Neuronal stem cell (in vitro differentiated cells): ENCODE results near the gene MYBPC2.
A peak's percentile ranks its signal among the peaks of the same experiment; 100 is the strongest.
"Not testable (repeated sequence)": the region's sequence is repeated elsewhere in the genome, so short reads cannot be mapped to it uniquely, and the experiment has no call there.

Source experiments
- DNase-seq: peaks from one replicate; pipeline ENCODE4 v3.0.0-alpha.2; 2013; ENCODE audit warnings: low spot score
- H2AFZ ChIP-seq: one replicate; pipeline ENCODE4 v1.6.1; 2013; ENCODE audit warnings: mild to moderate bottlenecking, low read length, inconsistent platforms
- H2AK5ac ChIP-seq: 2 replicates; pipeline ENCODE4 v1.6.1; 2013; ENCODE audit warnings: low read depth, mild to moderate bottlenecking, inconsistent platforms, low read length, moderate library complexity, mixed read lengths
- H2BK120ac ChIP-seq: 2 replicates; pipeline ENCODE4 v1.6.1; 2013; ENCODE audit warnings: low read depth, mild to moderate bottlenecking, inconsistent platforms, low read length, moderate library complexity, mixed read lengths
- H2BK12ac ChIP-seq: one replicate; pipeline ENCODE4 v1.6.1; 2013; ENCODE audit warnings: low read length, inconsistent platforms
- H2BK15ac ChIP-seq: 2 replicates; pipeline ENCODE4 v1.6.1; 2013; ENCODE audit warnings: mild to moderate bottlenecking, low read length, inconsistent platforms, mixed read lengths
- H2BK5ac ChIP-seq: one replicate; pipeline ENCODE4 v1.6.1; 2013; ENCODE audit warnings: inconsistent platforms, mild to moderate bottlenecking, low read length, moderate library complexity
- H3K14ac ChIP-seq: one replicate; pipeline ENCODE4 v1.6.1; 2013; ENCODE audit warnings: low read length, inconsistent platforms
- H3K18ac ChIP-seq: 2 replicates; pipeline ENCODE4 v1.6.1; 2013; ENCODE audit warnings: low read length, inconsistent platforms
- H3K23ac ChIP-seq: 2 replicates; pipeline ENCODE4 v1.6.1; 2013; ENCODE audit warnings: low read depth, mild to moderate bottlenecking, mixed read lengths, low read length, inconsistent platforms; ENCODE audit not compliant: poor library complexity
- H3K27ac ChIP-seq: replicated peaks from 3 replicates; pipeline ENCODE4 v1.5.1; 2013; ENCODE audit warnings: low read length, inconsistent platforms
- H3K27me3 ChIP-seq, 3 experiments: 2 replicates each; pipeline ENCODE4 v1.6.1; 2013; ENCODE audit warnings: low read length in 3 of 3, mild to moderate bottlenecking in 2 of 3, inconsistent platforms in 1 of 3, low read depth in 1 of 3, mixed read lengths in 1 of 3, moderate library complexity in 1 of 3; ENCODE audit not compliant: control insufficient read depth in 3 of 3, insufficient read depth in 3 of 3
- H3K36me3 ChIP-seq, 2 donors: replicated peaks in 1 of 2; 2 replicates each; pipeline ENCODE4 v1.6.1; 2013; ENCODE audit warnings: low read length in 2 of 2; ENCODE audit not compliant: control insufficient read depth in 2 of 2, insufficient read depth in 2 of 2
- H3K4ac ChIP-seq: 2 replicates; pipeline ENCODE4 v1.6.1; 2013; ENCODE audit warnings: inconsistent platforms, mild to moderate bottlenecking, low read length, moderate library complexity
- H3K4me1 ChIP-seq, 2 donors: 1 replicate in 1 of 2; 2 replicates in 1 of 2; pipeline ENCODE4 v1.6.1; 2013; ENCODE audit warnings: low read length in 2 of 2, low read depth in 1 of 2; ENCODE audit not compliant: control insufficient read depth in 2 of 2, insufficient read depth in 1 of 2
- H3K4me2 ChIP-seq: one replicate; pipeline ENCODE4 v1.6.1; 2013; ENCODE audit warnings: mild to moderate bottlenecking, low read length, inconsistent platforms; ENCODE audit not compliant: insufficient read depth, poor library complexity, severe bottlenecking
- H3K4me3 ChIP-seq, 2 donors: 2 replicates each; pipeline ENCODE4 v1.5.1; 2013; ENCODE audit warnings: low read length in 2 of 2, mild to moderate bottlenecking in 2 of 2, inconsistent platforms in 1 of 2, moderate library complexity in 1 of 2
- H3K79me1 ChIP-seq: one replicate; pipeline ENCODE4 v1.6.1; 2013; ENCODE audit warnings: low read depth, mild to moderate bottlenecking, inconsistent platforms, low read length, moderate library complexity
- H3K9ac ChIP-seq: one replicate; pipeline ENCODE4 v1.6.1; 2013; ENCODE audit warnings: mild to moderate bottlenecking, low read depth, low read length, inconsistent platforms; ENCODE audit not compliant: poor library complexity
- H3K9me3 ChIP-seq, 2 donors: replicated peaks in 1 of 2; 2 replicates each; pipeline versions ENCODE3 to v1.6.1; 2013; ENCODE audit warnings: low read length in 2 of 2, mild to moderate bottlenecking in 2 of 2, inconsistent platforms in 1 of 2, low read depth in 1 of 2, mixed read lengths in 1 of 2, moderate library complexity in 1 of 2; ENCODE audit not compliant: control insufficient read depth in 2 of 2, insufficient read depth in 1 of 2
- H4K8ac ChIP-seq: one replicate; pipeline ENCODE4 v1.6.1; 2013; ENCODE audit warnings: low read depth, mild to moderate bottlenecking, inconsistent platforms, low read length, moderate library complexity
- H4K91ac ChIP-seq: one replicate; pipeline ENCODE4 v1.6.1; 2013; ENCODE audit warnings: low read length, low read depth, mild to moderate bottlenecking, inconsistent platforms; ENCODE audit not compliant: poor library complexity
- WGBS, 2 donors: extraction: QIAGEN DNeasy Blood & Tissue Kit; methylation state at CpG; one replicate each; pipeline ENCODE4 v1.1.7; 2013; ENCODE audit warnings: missing lambda C conversion rate in 2 of 2, mixed read lengths in 1 of 2; ENCODE audit not compliant: insufficient read length in 2 of 2, insufficient replicate concordance in 1 of 2; ENCODE audit errors: extremely low coverage in 2 of 2; 5-methylcytosine and 5-hydroxymethylcytosine counted together

Gene MYBPC2

DNA sequence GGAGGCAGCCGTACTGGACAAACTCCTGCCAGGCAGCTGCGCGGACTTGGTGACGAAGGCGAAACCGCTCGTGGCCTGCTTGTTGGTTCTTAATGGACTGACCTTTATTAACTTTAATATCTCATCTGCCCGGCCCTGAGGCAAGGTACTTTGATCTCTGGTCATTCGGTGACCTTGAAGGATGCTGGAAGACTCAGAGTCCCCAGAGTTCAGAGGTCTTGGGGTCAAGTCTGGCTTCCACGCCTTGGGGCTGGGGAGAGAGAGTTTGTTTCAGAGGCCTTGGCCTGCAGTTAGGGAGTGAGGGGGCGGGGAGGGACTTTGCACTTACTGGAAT, 34.0 kb downstream of the MYBPC2 start:
- peak overlapping the region; percentile 84 for H2BK15ac ChIP-seq
- WGBS, 2 donors, result no CpG with 5 or more reads among the region's 11 CpGs

DNA sequence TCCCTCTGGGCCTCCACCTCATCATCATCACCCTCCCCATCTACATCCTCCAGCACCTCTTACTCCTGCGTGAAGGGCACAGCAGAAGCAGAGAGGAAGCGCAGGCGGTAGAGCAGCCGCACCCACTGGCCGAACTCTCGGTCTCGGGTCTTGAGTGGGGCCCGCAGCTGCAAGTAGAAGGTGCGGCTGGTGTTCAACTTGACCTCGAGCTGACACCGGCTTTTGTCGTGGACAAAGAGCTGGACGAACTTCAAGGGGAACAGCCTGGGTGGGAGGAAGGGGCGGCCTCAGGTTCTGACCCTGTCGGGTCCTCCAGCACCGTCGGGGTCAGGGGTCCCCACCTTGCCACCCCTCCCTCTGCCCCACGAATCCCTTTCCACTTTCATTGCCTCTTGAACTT, 34.9 kb downstream of the MYBPC2 start:
- no peak overlapping the region for H2BK120ac ChIP-seq
- peaks cover 1% of the 10 kb centered on the region for H3K79me1 ChIP-seq
- no peak overlapping the region for H3K4ac ChIP-seq
- H2AK5ac ChIP-seq, result peak overlapping the region; percentile 63
- H3K4me1 ChIP-seq, result peaks cover 9 to 14% of the 10 kb centered on the region in 2 donors
- peak overlapping the region; percentile 38 for H3K14ac ChIP-seq
- no peak overlapping the region for H2AFZ ChIP-seq
- no CpG with 5 or more reads among the region's 18 CpGs for WGBS, 2 donors
- H2BK15ac ChIP-seq, result peak overlapping the region; percentile 16
- H3K4me2 ChIP-seq, result no peak overlapping the region
- no peak for DNase-seq
- H4K8ac ChIP-seq, result no peak overlapping the region
- peaks cover 0 to 7% (median 0%) of the 10 kb centered on the region in 3 experiments for H3K27me3 ChIP-seq
- peaks cover 0 to 1% of the 10 kb centered on the region in 2 donors for H3K9me3 ChIP-seq
- no peak overlapping the region for H3K18ac ChIP-seq
- no peak overlapping the region for H3K9ac ChIP-seq
- no peak overlapping the region for H4K91ac ChIP-seq
- H3K27ac ChIP-seq, result no peak overlapping the region
- no peaks in the 10 kb centered on the region for H3K36me3 ChIP-seq
- no peak overlapping the region for H2BK5ac ChIP-seq
- no peak overlapping the region for H3K23ac ChIP-seq
- no peak overlapping the region for H3K4me3 ChIP-seq
- peak overlapping the region; percentile 63 for H2BK12ac ChIP-seq

More for the DNA sequence above, 34.0 kb downstream of the MYBPC2 start:
- Histone ChIP-seq H3K27me3 (peaks cover 0 to 7% (median 0%) of the 10 kb centered on the region in 3 experiments), H3K23ac (no peak overlapping the region), H3K4ac (no peak overlapping the region), H3K18ac (peak overlapping the region; percentile 54), H2BK120ac (no peak overlapping the region), H3K4me3 (no peak overlapping the region), H2BK5ac (no peak overlapping the region), H2BK12ac (no peak overlapping the region), H3K9ac (no peak overlapping the region), H3K79me1 (peaks cover 2% of the 10 kb centered on the region), H4K91ac (no peak overlapping the region), H3K4me1 (peaks cover 9 to 14% of the 10 kb centered on the region in 2 donors), H3K14ac (no peak overlapping the region), H2AK5ac (peak overlapping the region; percentile 3), H3K9me3 (peaks cover 0 to 1% of the 10 kb centered on the region in 2 donors), H4K8ac (no peak overlapping the region), H3K36me3 (no peaks in the 10 kb centered on the region), H3K4me2 (no peak overlapping the region), H3K27ac (no peak overlapping the region), H2AFZ (peak overlapping the region; percentile 82)
- no peak for DNase-seq

DNA sequence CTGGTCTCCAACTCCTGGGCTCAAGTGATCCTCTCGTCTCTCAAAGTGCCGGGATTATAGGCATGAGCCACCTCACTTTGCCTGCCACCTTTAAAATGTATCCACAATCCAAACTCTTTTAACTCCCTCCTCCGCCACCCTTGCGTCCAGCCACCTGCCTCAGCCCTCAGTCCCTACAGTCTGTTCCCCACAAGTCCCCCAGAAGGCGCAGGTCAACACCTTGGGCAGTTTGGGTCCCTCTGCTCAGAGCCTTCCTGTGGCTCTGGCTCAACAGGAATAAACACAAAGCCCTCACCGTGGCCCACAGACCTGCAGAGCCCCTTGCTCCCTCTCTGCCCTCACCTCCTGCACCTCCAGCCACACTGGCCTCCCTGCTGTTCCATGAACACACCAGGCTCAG, 36.1 kb downstream of the MYBPC2 start:
- H3K9me3 ChIP-seq, result peaks cover 0 to 1% of the 10 kb centered on the region in 2 donors

DNA sequence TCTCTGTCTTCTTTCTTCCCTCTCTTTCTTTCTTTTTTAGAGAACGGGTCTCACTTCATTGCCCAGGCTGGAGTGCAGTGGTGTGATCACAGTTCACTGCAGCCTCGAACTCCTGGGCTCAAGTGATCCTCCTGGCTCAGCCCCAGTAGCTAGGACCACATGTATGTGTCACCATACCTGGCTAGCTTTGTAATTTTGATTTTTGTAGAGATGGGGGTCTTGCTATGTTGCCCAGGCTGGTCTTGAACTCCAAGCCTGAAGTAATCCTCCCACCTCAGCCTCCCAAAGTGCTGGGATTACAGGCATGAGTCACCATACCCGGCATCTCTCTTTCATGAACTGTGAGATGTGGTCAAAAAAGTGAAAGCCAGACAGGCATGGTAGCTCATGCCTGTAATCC, 40.6 kb downstream of the MYBPC2 start:
- peaks cover 3 to 16% of the 10 kb centered on the region in 2 donors for H3K9me3 ChIP-seq
- not testable (repeated sequence) for H3K27ac ChIP-seq, H2AK5ac ChIP-seq, H3K18ac ChIP-seq, H3K4me2 ChIP-seq, DNase-seq, H2BK12ac ChIP-seq, H3K79me1 ChIP-seq, H3K9ac ChIP-seq, H2BK5ac ChIP-seq, H4K8ac ChIP-seq, H2AFZ ChIP-seq, H3K4ac ChIP-seq, H3K4me1 ChIP-seq, H2BK120ac ChIP-seq, H3K23ac ChIP-seq, H4K91ac ChIP-seq, H3K36me3 ChIP-seq, H2BK15ac ChIP-seq, H3K14ac ChIP-seq, H3K4me3 ChIP-seq
- H3K27me3 ChIP-seq, result peaks cover 0 to 22% (median 0%) of the 10 kb centered on the region in 3 experiments
- WGBS, 2 donors, result no CpG with 5 or more reads among the region's 3 CpGs

More for the DNA sequence above, 36.1 kb downstream of the MYBPC2 start:
- H3K27ac ChIP-seq, result no peak overlapping the region
- H2BK5ac ChIP-seq, result peak overlapping the region; percentile 46
- H3K14ac ChIP-seq, result no peak overlapping the region
- H3K4me1 ChIP-seq, result peaks cover 9 to 14% of the 10 kb centered on the region in 2 donors
- H3K4me2 ChIP-seq, result no peak overlapping the region
- no peak overlapping the region for H3K18ac ChIP-seq
- H4K8ac ChIP-seq, result peak overlapping the region; percentile 72
- no peak overlapping the region for H2BK12ac ChIP-seq
- no peak overlapping the region for H3K9ac ChIP-seq
- no peaks in the 10 kb centered on the region for H3K36me3 ChIP-seq
- no peak for DNase-seq
- H3K27me3 ChIP-seq, result peaks cover 0 to 7% (median 0%) of the 10 kb centered on the region in 3 experiments
- H3K4me3 ChIP-seq, result no peak overlapping the region
- no peak overlapping the region for H3K4ac ChIP-seq
- H3K23ac ChIP-seq, result no peak overlapping the region
- peaks cover 1% of the 10 kb centered on the region for H3K79me1 ChIP-seq
- no peak overlapping the region for H4K91ac ChIP-seq
- H2BK120ac ChIP-seq, result no peak overlapping the region
- WGBS, 2 donors, result no CpG with 5 or more reads among the region's 6 CpGs
- H2BK15ac ChIP-seq, result peak overlapping the region; percentile 95
- no peak overlapping the region for H2AFZ ChIP-seq
- H2AK5ac ChIP-seq, result peak overlapping the region; percentile 91
